WERI-Rb-1 (cell line): ENCODE measurements around the gene NBR1.
"Not testable (repeated sequence)": the region's sequence is repeated elsewhere in the genome, so short reads cannot be mapped to it uniquely, and the experiment has no call there.

Experiments
- DNase-seq: peaks from one replicate; pipeline ENCODE4 v3.0.0-alpha.2; 2020
- H3K27ac ChIP-seq: fragments of 250-450 bp; sonication (Bioruptor Pico); 2 replicates; pipeline ENCODE4 v1.5.1; 2020; ENCODE audit warnings: mild to moderate bottlenecking, moderate library complexity
- H3K27me3 ChIP-seq: fragments of 250-450 bp; sonication (Bioruptor Pico); 2 replicates; pipeline ENCODE4 v1.5.1; 2021; ENCODE audit warnings: mild to moderate bottlenecking, low read depth, moderate library complexity; ENCODE audit not compliant: insufficient read depth, severe bottlenecking
- H3K36me3 ChIP-seq: fragments of 250-450 bp; sonication (Bioruptor Pico); 2 replicates; pipeline ENCODE4 v1.5.1; 2020; ENCODE audit warnings: mild to moderate bottlenecking, moderate library complexity
- H3K4me3 ChIP-seq: 2 replicates; pipeline ENCODE4 v1.5.1; 2011; ENCODE audit warnings: low read depth, mild to moderate bottlenecking, control low read depth, low read length
- H3K9me3 ChIP-seq: fragments of 250-450 bp; sonication (Bioruptor Pico); 2 replicates; pipeline ENCODE4 v1.5.1; 2021; ENCODE audit warnings: mild to moderate bottlenecking, moderate library complexity; ENCODE audit not compliant: severe bottlenecking
- TF ChIP-seq, protein P1 (sequence below): IDR thresholded peaks from 2 replicates; pipeline ENCODE4 v1.5.1; 2011; ENCODE audit warnings: low read depth, mild to moderate bottlenecking, control low read depth, inconsistent platforms, low read length

NBR1 gene

DNA sequence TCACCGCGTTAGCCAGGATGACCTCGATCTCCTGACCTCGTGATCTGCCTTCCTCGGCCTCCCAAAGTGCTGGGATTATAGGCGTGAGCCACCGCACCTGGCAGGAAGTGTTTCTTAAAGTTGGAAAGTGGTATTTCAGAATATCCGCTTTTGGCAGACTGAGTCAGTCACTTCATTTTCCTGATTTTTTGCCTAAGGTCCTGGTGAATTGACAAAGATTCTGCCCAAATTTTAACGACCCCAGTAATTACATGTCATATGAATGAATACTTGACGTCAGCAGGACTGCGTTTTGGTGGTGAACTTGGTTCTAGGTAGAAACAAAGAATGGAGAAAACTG, 41.4 kb upstream of the NBR1 start:
- Histone ChIP-seq H3K4me3 (no peak overlapping the region), H3K36me3 (peaks cover 18% of the 10 kb centered on the region), H3K27me3 (no peaks in the 10 kb centered on the region)

DNA sequence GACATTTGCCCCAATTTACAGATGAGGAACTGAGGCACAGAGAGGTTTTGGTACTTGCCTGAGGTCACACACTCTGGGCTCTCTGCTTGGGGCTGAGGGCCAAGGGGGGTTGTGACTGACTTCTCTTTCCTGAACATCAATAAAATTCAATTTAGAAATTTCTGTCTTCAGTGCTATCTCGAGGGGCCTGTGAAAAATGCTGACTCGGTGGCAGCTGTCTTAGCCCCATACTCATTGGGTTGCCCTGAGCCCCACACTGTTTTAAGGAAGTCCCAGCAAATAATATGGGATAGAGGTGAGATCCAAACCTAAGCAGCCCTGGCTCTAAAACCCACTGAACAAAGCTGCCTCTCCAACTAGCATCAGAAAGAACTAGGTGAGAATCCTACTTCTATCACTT, 38.9 kb upstream of the NBR1 start:
- no peaks in the 10 kb centered on the region for H3K9me3 ChIP-seq

More for the DNA sequence above, 41.4 kb upstream of the NBR1 start:
- TF ChIP-seq, protein P1, sequence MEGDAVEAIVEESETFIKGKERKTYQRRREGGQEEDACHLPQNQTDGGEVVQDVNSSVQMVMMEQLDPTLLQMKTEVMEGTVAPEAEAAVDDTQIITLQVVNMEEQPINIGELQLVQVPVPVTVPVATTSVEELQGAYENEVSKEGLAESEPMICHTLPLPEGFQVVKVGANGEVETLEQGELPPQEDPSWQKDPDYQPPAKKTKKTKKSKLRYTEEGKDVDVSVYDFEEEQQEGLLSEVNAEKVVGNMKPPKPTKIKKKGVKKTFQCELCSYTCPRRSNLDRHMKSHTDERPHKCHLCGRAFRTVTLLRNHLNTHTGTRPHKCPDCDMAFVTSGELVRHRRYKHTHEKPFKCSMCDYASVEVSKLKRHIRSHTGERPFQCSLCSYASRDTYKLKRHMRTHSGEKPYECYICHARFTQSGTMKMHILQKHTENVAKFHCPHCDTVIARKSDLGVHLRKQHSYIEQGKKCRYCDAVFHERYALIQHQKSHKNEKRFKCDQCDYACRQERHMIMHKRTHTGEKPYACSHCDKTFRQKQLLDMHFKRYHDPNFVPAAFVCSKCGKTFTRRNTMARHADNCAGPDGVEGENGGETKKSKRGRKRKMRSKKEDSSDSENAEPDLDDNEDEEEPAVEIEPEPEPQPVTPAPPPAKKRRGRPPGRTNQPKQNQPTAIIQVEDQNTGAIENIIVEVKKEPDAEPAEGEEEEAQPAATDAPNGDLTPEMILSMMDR, result no peak
- no peaks in the 10 kb centered on the region for H3K9me3 ChIP-seq
- no peak overlapping the region for H3K27ac ChIP-seq
- no peak for DNase-seq

DNA sequence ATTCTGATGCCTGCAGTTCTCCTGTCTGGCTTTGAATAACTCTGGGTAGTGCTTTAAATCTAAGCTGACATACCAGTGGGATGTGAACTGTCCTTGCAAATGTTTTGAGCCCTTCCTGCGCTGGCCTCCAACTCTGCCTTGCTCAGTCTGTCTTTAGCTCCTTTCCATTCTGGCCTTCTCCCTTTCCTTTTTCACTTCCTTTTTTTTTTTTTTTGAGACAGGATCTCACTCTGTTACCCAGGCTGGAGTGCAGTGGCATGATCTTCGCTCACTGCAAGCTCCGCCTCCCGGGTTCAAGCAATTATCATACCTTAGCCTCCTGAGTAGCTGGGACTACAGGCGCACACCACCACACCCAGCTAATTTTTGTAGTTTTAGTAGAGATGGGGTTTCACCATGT, 37.6 kb upstream of the NBR1 start:
- H3K27ac ChIP-seq, H3K27me3 ChIP-seq, H3K9me3 ChIP-seq, DNase-seq, H3K4me3 ChIP-seq: not testable (repeated sequence)
- peaks cover 16% of the 10 kb centered on the region for H3K36me3 ChIP-seq

More for the DNA sequence above, 38.9 kb upstream of the NBR1 start:
- TF ChIP-seq, protein P1, result no peak
- no peak overlapping the region for H3K27ac ChIP-seq
- DNase-seq, result no peak
- H3K36me3 ChIP-seq, result peaks cover 25% of the 10 kb centered on the region
- no peaks in the 10 kb centered on the region for H3K27me3 ChIP-seq
- H3K4me3 ChIP-seq, result no peak overlapping the region

DNA sequence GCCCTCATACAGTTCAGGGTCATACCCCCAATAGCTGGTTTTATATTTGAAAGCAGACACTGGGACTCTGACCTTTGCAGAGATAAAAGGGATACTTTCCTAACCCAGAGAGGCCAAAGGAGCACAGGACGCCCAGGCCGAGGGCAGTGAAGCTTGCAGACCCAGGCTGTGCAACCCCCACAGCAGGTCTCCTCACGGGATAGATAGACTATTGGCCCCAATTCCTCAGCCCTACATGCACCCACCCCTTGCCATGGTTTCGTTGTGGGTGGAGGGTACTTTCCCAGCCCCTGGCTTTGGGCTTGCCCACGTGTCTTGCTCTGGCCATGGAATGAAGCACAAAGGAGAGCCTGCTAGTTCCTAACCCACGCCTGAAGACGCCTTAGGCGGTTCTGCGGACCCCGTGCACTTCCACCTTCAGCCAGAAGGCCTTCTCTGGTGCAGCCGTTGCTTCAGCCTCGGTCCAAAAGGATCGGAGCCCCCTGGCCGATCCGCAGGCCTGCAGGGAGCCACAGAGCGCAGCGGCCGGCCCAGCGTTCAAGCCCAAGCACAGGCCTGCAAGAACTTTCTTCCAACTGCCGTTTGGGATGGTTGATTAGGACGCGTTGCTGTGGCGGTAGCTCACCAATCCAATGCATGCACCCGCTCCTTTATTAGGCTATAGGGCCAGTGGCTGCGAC, 36.1 kb upstream of the NBR1 start:
- no peak for DNase-seq
- H3K27ac ChIP-seq, result no peak overlapping the region
- peaks cover 15% of the 10 kb centered on the region for H3K36me3 ChIP-seq
- H3K4me3 ChIP-seq, result no peak overlapping the region
- no peaks in the 10 kb centered on the region for H3K27me3 ChIP-seq
- H3K9me3 ChIP-seq, result no peaks in the 10 kb centered on the region
- TF ChIP-seq, protein P1, result no peak

DNA sequence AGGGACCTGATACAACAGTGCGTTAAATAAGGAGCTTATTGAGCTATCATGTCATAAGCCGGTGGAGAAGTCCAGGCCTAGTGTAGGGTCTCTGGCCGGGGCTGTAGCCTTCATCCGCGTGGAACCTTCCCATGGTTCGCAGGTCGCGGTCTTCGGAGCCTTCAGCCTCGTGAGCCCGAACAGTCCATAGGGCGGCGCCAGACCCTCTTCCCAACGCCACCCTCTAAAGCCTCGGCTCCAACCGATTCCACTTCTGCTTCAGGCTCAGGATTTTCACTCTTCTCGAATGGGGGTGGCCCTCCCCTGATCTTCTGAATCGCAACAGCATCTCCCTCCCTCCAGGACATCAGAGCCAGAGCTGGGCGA, 35.6 kb upstream of the NBR1 start:
- no peak for DNase-seq
- Histone ChIP-seq H3K36me3 (peaks cover 15% of the 10 kb centered on the region), H3K27me3 (no peaks in the 10 kb centered on the region), H3K9me3 (no peaks in the 10 kb centered on the region), H3K27ac (no peak overlapping the region), H3K4me3 (no peak overlapping the region)
- TF ChIP-seq, protein P1, result no peak

DNA sequence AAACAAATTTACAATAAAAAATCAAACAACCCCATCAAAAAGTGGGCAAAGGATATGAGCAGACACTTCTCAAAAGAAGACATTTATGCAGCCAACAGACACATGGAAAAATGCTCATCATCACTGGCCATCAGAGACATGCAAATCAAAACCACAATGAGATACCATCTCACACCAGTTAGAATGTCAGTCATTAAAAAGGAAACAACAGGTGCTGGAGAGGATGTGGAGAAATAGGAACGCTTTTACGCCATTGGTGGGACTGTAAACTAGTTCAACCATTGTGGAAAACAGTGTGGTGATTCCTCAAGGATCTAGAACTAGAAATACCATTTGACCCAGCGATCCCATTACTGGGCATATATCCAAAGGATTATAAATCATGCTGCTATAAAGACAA, 34.4 kb upstream of the NBR1 start:
- H3K4me3 ChIP-seq, DNase-seq, H3K27me3 ChIP-seq, H3K9me3 ChIP-seq, H3K27ac ChIP-seq: not testable (repeated sequence)
- H3K36me3 ChIP-seq, result peaks cover 15% of the 10 kb centered on the region

DNA sequence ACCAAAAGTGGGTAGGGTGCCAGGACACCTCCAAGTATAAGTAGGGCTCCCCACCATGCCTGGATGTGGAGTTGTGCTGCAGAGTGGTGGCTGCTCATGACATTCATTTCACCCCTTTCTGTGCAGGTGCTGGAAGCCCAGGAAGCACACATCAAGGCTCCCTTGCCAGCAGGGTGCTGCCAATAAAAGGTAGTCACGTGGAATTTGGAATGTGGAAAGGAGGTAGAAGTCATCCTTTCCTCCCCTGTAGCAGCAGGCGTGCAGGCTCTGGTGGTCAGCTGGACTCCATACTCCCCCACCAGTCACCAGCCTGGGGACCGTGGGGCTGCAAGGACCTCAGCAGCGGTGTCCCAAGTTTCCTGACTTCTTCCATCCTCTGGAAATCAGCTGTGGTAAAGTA, 32.5 kb upstream of the NBR1 start:
- not testable (repeated sequence) for H3K27me3 ChIP-seq, DNase-seq, H3K4me3 ChIP-seq, H3K27ac ChIP-seq, H3K9me3 ChIP-seq
- H3K36me3 ChIP-seq, result peaks cover 10% of the 10 kb centered on the region
